Activated naive CD4-positive, alpha-beta T cell (primary cell): ENCODE data around the gene METTL17.
"Not testable (repeated sequence)": the region's sequence is repeated elsewhere in the genome, so short reads cannot be mapped to it uniquely, and the experiment has no call there.

Experiments used
- DNase-seq, 4 experiments: peaks; one replicate each; lab custom pipeline; 2025; lab: John Stamatoyannopoulos, UW

METTL17 gene, protein sequence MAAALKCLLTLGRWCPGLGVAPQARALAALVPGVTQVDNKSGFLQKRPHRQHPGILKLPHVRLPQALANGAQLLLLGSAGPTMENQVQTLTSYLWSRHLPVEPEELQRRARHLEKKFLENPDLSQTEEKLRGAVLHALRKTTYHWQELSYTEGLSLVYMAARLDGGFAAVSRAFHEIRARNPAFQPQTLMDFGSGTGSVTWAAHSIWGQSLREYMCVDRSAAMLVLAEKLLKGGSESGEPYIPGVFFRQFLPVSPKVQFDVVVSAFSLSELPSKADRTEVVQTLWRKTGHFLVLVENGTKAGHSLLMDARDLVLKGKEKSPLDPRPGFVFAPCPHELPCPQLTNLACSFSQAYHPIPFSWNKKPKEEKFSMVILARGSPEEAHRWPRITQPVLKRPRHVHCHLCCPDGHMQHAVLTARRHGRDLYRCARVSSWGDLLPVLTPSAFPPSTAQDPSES

DNA sequence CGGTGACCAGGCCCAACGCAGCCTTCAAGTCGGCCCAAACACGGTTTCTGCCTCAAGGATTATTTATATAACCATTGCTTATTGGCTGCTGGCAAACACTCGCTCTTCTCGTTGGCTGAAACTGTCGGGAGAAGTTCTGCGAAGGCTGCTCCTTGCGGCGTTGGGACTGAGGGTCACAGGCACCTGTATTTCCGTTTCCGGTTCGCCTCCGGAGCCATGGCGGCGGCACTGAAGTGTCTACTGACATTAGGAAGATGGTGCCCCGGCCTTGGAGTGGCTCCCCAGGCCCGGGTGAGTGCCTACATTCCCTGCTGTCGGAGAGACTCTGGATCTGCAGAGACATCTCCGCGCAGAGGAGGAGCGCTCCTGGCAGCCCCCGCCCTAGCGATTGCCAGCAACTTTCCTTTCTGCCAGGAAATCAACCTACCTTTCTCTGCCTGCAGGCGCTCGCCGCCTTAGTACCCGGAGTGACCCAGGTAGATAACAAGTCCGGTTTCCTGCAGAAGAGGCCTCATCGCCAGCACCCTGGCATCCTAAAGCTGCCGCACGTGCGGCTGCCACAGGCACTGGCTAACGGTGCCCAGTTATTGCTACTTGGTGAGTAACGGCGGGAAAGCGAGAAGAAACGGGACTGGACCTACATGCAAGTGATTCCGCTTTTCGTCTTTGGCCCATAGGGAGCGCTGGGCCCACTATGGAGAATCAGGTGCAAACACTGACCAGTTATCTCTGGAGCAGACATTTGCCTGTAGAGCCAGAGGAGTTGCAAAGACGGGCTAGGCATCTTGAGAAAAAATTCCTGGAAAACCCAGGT is at the start of gene METTL17:
TSS of gene METTL17 (plus strand) at position 194 of the 814 bp plus-strand sequence. CDS start at position 217, 23 bp downstream.
- peak; percentile 58 to 74 (median 65) for DNase-seq

DNA sequence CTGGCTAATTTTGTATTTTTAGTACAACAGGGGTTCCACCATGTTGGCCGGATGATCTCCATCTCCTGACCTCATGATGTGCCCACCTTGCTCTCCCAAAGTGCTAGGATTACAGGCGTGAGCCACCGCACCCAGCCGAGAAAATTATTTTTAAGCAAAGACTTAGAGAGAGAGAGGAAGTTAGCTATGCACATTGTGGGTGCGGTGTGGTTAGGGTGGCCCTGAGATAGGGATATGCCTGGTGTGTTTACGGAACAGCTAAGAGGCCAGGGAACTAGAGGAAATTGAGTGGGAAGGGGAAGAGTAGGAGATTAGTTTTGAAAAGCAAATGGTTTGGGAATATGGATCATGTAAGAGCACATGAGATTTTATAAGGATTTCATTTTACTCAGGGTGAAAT is 44.6 kb upstream of the METTL17 start:
- not testable (repeated sequence) for DNase-seq

DNA sequence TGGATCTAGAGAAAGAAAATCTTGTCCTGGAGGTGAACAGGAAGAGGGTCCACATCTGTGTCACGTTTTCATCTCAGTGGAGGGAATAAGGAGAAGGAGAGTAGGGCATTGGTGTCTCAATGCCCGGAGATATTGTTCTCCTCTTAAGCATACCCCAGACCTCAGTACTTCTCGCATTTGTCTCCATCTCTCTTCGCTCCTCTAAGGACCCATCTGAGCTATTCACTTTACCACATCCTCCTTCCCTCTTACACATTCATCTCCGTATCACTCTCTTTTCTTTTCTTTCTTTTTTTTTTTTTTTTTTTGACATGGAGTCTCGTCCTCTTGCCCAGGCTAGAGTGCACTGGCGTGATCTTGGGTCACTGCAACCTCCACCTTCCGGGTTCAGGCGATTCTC is 43.1 kb upstream of the METTL17 start:
- not testable (repeated sequence) for DNase-seq

DNA sequence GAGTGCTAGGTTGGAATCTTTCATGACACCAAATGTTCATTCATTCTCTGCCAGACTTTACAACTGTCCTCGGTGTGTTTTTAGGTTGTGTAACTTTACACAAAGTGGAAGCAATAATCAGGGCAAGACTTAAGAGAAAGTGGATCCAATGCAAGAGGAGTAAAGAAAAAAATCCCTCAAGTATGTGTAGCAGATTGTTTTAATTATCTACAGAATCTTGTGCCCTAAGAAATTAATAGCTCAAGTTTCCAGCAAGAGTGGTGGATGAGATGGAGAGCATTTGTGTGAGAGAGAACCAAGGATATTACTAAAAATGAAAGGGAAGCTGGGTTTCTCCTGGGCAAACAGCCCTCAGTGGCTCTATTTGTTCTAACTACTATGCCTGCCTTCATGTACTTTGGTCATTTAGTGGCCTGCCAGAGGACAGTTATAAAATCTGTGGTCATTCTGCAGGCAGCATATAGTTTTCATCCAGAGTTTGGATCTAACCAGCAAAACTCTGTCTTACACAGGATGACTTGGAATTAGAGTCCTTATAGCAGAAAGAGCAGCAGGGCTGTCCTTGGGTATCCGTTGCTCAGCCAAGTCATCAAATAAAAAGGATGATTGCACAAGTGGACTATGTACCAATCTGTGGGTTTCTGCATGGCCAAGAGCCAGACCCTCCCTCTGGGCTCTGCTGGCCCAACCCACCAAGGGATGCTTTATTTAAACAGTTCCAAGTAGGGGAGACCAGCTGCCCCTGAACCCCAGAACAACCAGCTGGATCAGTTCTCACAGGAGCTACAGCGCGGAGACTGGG is 34.8 kb upstream of the METTL17 start, which contains the start of gene RNASE2:
TSS of gene RNASE2 (plus strand) at position 752 of the 802 bp plus-strand sequence. CDS start 285 bp downstream, outside the sequence.
- not testable (repeated sequence) for DNase-seq

DNA sequence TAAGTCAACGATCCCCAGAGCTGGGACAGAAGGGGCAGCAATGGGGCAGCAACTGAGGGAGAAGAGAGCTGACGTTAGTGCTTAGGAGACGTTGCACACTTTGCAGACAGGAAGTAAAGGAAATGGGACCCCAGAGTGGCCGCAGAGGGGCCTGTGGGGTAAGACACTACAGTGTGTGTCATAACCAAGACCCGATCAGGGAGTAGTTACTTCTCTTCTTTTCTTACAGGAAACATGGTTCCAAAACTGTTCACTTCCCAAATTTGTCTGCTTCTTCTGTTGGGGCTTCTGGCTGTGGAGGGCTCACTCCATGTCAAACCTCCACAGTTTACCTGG is 34.3 kb upstream of the METTL17 start:
- DNase-seq, result not testable (repeated sequence)

DNA sequence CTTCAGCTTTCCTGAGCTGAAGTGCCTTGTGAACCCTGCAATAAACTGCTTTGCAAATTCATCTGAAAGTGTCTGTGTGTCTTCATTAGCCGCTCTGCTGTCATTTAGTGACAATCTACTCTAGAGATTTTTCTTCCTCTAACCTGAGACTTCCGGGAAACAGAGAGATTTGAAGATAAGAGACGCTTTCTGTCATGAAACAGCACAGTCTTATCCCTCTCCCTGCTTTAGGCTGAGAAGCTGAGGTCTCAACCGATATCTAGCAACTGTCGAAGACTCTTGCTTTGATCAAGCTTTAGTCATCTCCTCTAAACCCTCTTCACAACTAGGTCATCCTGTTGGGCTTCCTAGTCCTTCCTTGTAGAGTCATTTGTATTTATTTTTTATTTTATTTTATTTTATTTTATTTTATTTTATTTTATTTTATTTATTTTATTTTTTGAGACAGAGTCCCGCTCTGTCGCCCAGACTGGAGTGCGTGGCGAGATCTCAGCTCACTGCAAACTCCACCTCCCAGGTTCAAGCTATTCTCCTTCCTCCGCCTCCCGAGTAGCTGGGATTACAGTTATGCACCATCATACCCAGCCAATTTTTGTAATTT is 33.3 kb upstream of the METTL17 start:
- no peak for DNase-seq

DNA sequence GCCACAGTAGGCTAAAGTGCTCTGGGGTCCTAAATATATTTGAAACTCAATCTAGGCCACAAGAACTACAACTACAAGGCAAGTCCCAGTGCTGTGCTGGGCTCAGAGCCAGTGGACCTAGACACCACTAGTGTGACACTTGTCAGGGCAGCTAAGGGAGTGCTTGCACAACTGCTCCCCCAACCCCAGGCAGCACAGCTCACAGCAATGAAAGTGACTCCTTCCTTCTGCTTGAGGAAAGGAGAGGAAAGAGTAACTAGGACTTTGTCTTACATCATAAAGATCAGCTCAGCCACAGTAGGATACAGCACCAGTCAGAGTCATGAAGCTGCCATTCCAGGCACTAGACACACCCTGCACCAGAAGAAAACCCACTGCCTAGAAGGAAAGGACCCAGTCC is 30.8 kb upstream of the METTL17 start:
- not testable (repeated sequence) for DNase-seq

DNA sequence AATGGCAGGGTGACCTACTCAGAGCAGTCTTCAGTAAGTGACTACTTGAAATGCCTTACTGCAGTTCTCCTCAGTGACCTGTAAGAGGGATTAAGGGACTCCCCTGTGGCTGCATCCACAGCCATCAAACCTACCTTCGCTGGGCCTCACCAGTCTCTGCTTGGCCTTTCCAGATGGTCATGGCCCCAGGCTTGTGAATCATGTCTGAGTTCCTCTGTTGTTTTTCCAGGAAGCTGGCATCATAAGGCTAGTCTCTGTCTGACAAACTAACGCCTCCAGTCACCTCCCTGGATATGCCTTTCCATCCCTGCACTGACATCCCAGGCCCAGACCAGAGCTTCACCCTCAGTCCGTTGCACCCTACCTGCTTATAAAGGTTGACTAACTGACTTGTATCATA is 20.4 kb upstream of the METTL17 start:
- no peak for DNase-seq

DNA sequence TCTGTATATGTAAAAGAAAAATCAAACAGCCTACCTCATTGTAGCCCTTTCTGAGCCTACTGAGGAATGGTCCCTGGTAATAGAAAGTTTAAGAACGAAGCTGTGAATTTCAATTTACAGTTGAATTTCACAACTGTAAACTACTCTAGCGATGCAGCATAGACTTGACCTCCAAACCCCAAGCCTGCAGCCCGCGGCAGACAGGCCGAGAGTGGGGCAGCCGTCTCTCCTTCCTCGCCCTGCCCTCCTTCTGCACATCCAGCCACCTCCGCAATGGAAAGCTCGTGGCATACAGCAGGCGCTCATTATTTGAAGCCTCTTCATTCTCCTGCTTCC is 19.2 kb upstream of the METTL17 start:
- DNase-seq, result no peak

DNA sequence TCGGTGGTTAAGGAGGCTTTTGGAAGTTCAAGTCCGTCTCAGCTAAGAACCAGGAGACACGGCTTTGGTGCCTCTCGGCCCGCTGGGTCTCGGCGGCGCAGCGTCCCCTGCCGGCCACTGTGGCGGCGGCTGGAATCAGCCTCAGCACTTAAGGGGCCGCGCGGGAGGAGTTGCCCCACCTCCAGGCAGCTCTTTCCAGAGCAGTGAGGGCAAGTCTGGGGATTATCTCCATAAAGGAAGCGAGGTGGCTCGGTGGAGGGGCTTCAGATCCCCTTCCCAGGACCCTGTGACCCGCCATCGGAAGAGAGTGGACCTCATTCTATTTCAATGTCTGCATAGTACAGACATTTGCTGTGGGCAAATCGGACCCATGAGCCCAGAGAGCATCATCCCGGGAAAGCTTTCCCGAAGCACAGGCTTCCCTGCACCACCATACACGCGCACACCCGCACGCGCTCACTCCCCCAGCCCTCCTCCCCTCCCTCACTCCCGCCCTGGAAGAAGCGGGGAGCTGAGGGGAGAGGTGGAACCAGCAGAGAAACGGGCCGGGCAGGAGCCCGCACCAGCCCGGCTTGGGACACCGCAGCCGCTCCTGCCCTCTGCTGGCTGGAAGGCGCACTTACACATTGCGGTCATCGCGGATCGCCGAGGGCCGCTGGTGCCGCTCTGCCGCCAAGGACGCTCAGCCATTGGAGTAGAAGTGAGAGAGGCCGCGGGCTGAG is 18.6 kb upstream of the METTL17 start:
- DNase-seq, result peak; percentile 19 to 73 (median 52)

DNA sequence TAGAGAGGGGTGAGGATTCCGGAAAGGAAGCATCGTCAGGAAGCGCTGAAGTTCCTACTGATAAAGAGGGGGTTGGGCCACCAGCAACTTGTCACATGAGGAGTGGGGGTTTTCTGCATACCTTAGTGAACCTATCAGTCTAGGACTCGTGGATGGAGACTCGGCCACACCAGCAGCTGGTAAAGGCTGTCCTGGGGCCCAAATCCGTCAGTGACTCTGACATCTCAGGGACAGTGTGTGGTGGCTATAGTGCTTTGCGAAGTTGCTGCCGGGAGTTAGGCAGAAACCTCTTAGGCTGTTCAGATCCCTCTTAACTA is 18.1 kb upstream of the METTL17 start:
- DNase-seq, result no peak

DNA sequence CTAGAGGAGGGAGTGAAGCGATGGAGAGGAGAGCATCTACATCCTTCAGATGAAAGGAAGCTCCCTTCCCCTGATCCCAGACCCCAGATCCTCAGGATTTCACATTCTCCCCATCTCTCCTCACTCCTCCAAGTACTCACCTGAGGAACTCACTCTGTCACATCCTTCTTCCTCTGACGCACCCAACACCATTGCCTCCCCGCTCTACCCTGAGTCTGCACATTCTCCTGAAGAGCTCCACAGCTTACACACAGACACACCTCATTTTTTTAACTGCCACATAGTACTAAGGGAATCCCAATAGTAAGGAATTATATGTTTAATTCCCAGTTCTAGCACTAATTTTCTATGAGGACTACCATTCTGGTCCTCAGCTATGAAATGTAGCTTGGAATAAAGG is 16.3 kb upstream of the METTL17 start:
- DNase-seq, result no peak

DNA sequence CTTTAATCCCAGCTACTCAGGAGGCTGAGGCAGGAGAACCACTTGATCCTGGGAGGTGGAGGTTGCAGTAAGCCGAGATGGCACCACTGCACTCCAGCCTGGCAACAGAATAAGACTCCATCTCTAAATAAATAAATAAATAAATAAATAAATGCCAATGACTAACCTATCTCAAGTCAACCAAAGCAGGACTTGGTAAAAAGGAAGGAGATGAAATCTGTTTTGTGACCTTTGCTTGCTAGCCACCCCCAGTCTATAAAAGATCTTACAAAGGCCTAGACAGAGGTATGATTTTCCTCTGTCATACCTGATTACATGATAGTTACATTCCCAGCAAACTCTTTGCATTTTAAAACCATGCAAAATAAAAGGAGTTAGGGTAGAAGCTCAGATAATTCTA is 13.5 kb upstream of the METTL17 start:
- DNase-seq, result no peak

DNA sequence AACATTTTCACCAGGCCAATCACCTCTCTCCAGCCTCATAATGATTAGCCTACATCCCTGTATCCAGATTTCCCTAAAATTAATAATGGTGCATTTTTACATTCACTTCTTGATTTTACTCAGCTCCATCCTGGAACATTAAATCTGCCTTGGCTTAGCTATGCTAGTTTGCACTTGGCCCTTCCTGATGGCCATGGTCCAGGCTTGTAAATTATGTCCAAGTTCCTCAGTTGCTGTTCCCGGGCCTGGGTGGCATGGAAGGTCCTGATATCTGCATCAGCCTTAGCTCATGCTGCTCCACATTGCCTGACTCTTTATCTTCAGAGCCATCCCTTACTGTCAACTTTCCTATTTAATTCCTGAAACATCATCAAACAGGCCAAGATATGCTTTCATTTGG is 11.1 kb upstream of the METTL17 start:
- no peak for DNase-seq

DNA sequence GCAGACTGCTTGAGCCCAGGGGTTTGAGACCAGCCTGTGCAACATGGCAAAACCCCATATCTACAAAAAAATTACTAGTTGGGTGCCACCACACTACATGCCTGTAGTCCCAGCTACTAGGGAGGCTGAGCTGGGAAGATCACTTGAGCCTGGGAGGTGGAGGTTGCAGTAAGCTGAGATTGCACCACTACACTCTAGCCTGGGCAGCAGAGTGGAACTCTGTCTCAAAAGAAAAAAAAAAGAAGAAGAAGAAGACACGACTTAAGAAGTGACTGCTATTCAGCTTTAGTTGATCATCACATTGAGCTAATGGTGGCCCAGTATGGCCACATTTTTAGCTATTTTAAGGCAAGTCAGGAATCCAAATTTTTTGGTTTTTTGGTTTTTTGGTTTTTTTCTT is 8.9 kb upstream of the METTL17 start:
- DNase-seq, result no peak

DNA sequence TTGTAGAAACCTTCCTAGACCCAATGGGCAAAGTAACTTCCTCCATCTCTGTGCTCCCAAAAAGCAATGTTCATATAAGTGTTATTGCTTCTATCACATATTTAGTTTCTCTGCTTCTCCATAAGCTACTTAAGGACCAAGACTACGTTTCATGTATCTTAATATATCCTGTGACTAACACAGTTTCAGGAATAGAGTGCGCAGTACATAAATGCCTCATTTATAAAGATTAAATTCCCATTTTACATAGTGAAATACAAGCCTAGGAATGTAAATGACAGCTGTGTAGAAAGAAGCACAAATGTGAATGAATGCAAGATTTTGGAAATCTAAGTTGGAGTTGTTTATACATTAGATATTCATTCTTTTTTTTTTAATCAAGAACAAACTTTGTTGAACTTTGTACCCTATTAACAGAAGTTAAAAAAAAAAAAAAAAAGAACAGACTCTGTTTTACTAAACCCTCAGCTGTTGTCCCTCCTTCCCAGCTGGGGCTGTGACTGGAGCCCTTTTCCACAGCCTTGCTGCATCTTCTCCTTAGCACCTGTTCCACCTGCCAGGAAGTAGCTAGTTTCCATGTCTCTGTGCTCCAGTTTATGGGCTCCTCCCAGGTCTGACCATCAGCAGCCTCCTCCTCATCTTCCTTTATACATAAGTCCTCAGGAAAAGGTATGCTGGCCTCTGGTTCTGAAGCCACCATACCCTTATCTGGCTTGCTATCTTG is 7.0 kb upstream of the METTL17 start:
- no peak for DNase-seq

DNA sequence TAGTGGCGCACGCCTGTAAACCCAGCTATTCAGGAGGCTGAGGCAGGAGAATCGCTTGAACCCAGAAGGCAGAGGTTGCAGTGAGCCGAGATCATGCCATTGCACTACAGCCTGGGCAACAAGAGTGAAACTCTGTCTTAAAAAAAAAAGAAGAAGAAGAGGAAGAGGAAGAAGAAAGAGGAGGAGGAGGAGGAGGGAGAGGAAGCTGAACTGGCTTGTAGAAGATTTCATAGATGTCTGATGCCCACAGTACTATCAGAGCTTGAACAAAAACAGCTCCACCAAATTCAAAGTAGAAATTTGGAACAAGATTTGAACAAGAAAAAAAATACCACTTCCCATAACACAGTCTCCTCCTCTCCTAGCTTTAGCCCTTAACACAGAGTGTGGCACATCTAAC is 4.1 kb upstream of the METTL17 start:
- not testable (repeated sequence) for DNase-seq

DNA sequence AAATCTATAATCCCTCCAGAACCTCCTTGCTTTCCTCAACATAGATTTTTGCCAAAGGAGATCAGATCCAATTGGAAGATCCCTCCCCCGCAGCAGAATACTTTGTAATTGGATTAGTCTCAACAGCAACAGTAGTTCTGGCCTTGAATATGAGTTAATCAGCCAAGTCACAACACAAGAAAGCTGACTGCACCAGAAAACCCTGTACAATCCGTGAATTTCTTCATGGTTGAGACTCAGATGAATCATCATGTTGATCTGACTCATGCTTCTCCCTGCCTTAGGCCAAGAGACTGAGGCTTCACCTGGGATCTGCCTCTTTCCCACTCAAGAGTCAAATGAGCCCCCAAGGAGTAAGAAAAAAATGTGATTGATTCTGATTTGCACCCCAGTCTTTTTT is 3.0 kb upstream of the METTL17 start:
- DNase-seq, result no peak

DNA sequence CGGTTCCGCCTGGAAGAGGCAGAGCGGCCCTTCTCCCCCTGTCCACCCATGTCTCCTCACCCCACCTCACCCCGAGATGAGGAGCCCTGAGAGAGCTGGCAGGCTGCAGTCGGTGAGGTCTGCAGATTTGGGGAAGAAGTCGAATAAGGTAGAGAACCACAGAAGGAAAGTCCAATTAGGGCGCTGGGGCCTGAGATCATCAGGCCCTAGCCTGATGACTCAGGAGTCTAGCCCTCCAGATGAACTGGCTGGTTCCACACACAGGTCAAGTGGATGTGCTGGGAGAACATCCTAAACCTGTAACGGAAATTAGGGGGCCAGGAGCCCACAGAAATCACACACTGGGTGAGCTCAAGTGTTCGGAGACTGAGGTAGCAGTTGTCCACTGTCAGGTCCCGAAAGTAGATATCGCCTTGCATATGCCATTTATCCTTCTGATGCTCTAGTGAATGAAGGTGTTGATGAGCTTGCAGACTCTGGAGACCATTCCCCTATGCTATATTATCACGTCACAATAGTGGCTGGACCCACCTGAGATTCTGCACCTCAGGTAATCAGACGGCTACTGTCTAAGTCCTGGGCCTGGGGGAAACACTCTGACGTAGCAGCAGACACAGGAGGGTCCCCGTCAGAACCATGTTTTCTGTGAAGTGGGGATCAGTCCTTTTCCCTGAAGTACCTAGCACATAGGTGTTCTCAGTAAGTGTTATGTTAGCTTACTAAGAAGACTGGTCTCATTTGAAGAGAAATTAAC is 886 bp upstream of the METTL17 start:
- DNase-seq, result no peak

DNA sequence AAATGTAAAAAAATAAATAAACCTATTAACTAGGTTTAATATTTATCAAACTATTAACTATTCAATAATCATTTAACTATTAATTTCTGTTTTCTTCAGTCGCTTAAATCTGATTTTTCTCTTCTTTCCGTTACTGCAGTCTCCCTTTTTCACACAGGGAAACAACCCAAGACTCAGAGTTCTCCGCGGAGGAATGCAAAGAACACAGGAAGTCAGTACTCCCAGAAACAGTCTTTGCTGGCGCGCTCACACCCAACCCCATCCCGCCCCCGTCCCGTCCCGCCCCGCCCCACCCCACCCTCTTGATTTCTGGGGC is 351 bp upstream of the METTL17 start:
- no peak for DNase-seq
